HepG2 (cell line): ENCODE data around the gene ARHGEF4. TPM values are rescaled to one million over a fixed set of nuclear protein-coding genes. Genes with fewer than 3 reads are reported as not detected.

ENCODE experiments used
- BHLHE40 ChIP-seq: IDR thresholded peaks from 2 replicates; pipeline ENCODE4 v1.6.1; 2011; ENCODE audit warnings: low read length, improper control_type of control experiment
- DR1 ChIP-seq: sonication (generic); formaldehyde crosslinking; IDR thresholded peaks from 2 replicates; pipeline ENCODE4 v1.8.0; 2021; ENCODE audit warnings: mild to moderate bottlenecking, missing genetic modification reagents, inconsistent platforms
- MAFK ChIP-seq, 2 experiments: IDR thresholded peaks in 1 of 2; conservative IDR thresholded peaks in 1 of 2; 2 replicates each; pipeline ENCODE4 v1.6.1; 2011; ENCODE audit warnings: improper control_type of control experiment in 2 of 2, low read length in 2 of 2
- MED8 ChIP-seq: sonication (generic); formaldehyde crosslinking; IDR thresholded peaks from 2 replicates; pipeline ENCODE4 v1.8.1; 2023; ENCODE audit warnings: mild to moderate bottlenecking, missing genetic modification reagents; ENCODE audit not compliant: insufficient replicate concordance
- THAP11 ChIP-seq: IDR thresholded peaks from 2 replicates; pipeline ENCODE4 v1.6.1; 2016; ENCODE audit warnings: missing biosample characterization, missing genetic modification reagents
- ZBTB3 ChIP-seq: sonication (generic); formaldehyde crosslinking; IDR thresholded peaks from 2 replicates; pipeline ENCODE4 v1.4.0; 2020; ENCODE audit warnings: low read depth, mild to moderate bottlenecking, moderate library complexity, missing genetic modification reagents, borderline replicate concordance
- ZIK1 ChIP-seq: sonication (generic); formaldehyde crosslinking; IDR thresholded peaks from 2 replicates; pipeline ENCODE4 v1.5.0; 2020; ENCODE audit warnings: mild to moderate bottlenecking, low read depth, missing genetic modification reagents, borderline replicate concordance
- ZNF543 ChIP-seq: sonication (generic); formaldehyde crosslinking; IDR thresholded peaks from 2 replicates; pipeline ENCODE4 v1.4.0; 2020; ENCODE audit warnings: mild to moderate bottlenecking, missing genetic modification reagents
- ZNF557 ChIP-seq: sonication (generic); formaldehyde crosslinking; IDR thresholded peaks from 2 replicates; pipeline ENCODE4 v1.4.0; 2020; ENCODE audit warnings: missing genetic modification reagents
- polyA plus RNA-seq, 8 experiments: library from polyadenylated mRNA; depleted of rRNA in 3 of 8; stranded (reverse) in 7 of 8; unstranded in 1 of 8; fragments of >200 nt; fragmentation: Illumina TruSeq in 4 of 8; extraction: Trizol in 4 of 8; gene quantifications; 2 replicates each; pipeline versions ENCODE4 v1.2.1 to v1.2.3, GENCODE V29; 2011 to 2016; ENCODE audit warnings: low read depth in 4 of 8, missing spikeins in 1 of 8, mixed read lengths in 1 of 8; ENCODE audit not compliant: insufficient read depth in 1 of 8
- total RNA-seq, 5 experiments: library from RNA; depleted of rRNA; stranded (reverse); fragments of >200 nt; fragmentation: Illumina TruSeq; extraction: Trizol; gene quantifications; 2 replicates each; pipeline ENCODE4 v1.2.3, GENCODE V29; 2016; ENCODE audit warnings: low read depth in 1 of 5
- TF ChIP-seq, protein P1 (sequence below): sonication (generic); formaldehyde crosslinking; IDR thresholded peaks from 2 replicates; pipeline ENCODE4 v1.8.1; 2022; ENCODE audit warnings: low read depth, mild to moderate bottlenecking, missing genetic modification reagents
- TF ChIP-seq, protein P2 (sequence below): sonication (generic); formaldehyde crosslinking; IDR thresholded peaks from 2 replicates; pipeline ENCODE4 v1.9.0; 2022; ENCODE audit warnings: missing genetic modification reagents, mild to moderate bottlenecking, borderline replicate concordance
- TF ChIP-seq, protein P3 (sequence below): sonication (generic); formaldehyde crosslinking; IDR thresholded peaks from 2 replicates; pipeline ENCODE4 v1.4.0; 2020; ENCODE audit warnings: mild to moderate bottlenecking, missing genetic modification reagents, borderline replicate concordance
- TF ChIP-seq, protein P4 (sequence below): sonication (generic); formaldehyde crosslinking; IDR thresholded peaks from 2 replicates; pipeline ENCODE4 v1.8.0; 2022; ENCODE audit warnings: mild to moderate bottlenecking, missing genetic modification reagents, moderate library complexity
- TF ChIP-seq, protein P5 (sequence below): sonication (generic); formaldehyde crosslinking; IDR thresholded peaks from 2 replicates; pipeline ENCODE4 v1.8.0; 2022; ENCODE audit warnings: missing genetic modification reagents, mild to moderate bottlenecking, borderline replicate concordance
- TF ChIP-seq, protein P6 (sequence below): sonication (generic); formaldehyde crosslinking; IDR thresholded peaks from 2 replicates; pipeline ENCODE4 v1.8.1; 2023; ENCODE audit warnings: mild to moderate bottlenecking, missing genetic modification reagents

The ARHGEF4 gene
- total and polyA plus RNA-seq, 2 of the 13 experiments (the other 11 are each of a cell fraction or from before 2014, with no cell fraction given), result 0.11 to 0.13 TPM

DNA sequence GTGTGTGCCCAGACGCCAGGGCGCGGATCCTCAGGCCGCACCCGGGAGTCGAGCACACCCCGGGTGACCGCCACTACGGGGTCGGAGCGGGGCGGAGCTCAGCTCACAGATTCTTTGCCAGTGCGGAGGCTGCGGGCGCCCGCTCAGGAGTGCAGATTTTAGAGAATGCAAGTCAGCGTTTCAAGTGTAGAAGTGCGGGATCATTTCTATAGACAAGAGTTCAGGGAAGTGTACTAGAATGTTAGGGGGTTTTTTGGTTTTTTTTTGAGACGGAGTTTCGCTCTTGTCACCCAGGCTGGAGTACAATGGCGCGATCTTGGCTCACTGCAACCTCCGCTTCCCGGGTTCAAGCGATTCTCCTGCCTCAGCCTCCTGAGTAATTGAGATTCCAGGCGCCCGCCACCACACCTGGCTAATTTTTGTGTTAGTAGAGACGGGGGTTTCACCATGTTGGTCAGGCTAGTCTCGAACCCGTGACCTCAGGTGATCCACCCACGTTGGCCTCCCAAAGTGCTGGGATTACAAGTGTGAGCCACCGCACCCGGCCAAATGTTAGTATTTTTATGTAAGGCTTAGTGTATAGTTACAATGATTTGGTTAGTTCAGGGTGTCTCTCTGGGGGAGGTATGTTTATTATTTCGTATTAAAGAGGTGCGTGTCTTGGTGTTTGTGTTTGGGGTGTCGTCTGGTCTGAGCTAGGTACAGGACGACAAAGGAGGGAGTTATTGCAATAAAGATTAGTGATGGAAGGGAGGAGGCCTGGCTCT is 257.2 kb downstream of the ARHGEF4 start (continued):
- TF ChIP-seq ZBTB3 (CRISPR knock-in tag) (no peak), ZIK1 (CRISPR knock-in tag) (no peak), MAFK (conservative IDR thresholded peaks at IDR 0.05 in 1 of 2, IDR thresholded peaks at IDR 0.05 in 1 of 2; ENCODE audit: low read length in 2 of 2) (peak; percentile 55 to 75), ZNF543 (CRISPR knock-in tag) (no peak; the same call in 1 of the 2 replicates), MED8 (CRISPR knock-in tag) (no peak), BHLHE40 (no peak), ZNF557 (CRISPR knock-in tag) (0 out of 2 replicates have a peak, but pooled peaks have one; percentile 54), THAP11 (CRISPR knock-in tag) (no peak), DR1 (CRISPR knock-in tag) (no peak)
- TF ChIP-seq, protein P1, sequence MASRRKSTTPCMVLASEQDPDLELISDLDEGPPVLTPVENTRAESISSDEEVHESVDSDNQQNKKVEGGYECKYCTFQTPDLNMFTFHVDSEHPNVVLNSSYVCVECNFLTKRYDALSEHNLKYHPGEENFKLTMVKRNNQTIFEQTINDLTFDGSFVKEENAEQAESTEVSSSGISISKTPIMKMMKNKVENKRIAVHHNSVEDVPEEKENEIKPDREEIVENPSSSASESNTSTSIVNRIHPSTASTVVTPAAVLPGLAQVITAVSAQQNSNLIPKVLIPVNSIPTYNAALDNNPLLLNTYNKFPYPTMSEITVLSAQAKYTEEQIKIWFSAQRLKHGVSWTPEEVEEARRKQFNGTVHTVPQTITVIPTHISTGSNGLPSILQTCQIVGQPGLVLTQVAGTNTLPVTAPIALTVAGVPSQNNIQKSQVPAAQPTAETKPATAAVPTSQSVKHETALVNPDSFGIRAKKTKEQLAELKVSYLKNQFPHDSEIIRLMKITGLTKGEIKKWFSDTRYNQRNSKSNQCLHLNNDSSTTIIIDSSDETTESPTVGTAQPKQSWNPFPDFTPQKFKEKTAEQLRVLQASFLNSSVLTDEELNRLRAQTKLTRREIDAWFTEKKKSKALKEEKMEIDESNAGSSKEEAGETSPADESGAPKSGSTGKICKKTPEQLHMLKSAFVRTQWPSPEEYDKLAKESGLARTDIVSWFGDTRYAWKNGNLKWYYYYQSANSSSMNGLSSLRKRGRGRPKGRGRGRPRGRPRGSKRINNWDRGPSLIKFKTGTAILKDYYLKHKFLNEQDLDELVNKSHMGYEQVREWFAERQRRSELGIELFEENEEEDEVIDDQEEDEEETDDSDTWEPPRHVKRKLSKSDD (CRISPR knock-in tag), result no peak
- TF ChIP-seq, protein P2, sequence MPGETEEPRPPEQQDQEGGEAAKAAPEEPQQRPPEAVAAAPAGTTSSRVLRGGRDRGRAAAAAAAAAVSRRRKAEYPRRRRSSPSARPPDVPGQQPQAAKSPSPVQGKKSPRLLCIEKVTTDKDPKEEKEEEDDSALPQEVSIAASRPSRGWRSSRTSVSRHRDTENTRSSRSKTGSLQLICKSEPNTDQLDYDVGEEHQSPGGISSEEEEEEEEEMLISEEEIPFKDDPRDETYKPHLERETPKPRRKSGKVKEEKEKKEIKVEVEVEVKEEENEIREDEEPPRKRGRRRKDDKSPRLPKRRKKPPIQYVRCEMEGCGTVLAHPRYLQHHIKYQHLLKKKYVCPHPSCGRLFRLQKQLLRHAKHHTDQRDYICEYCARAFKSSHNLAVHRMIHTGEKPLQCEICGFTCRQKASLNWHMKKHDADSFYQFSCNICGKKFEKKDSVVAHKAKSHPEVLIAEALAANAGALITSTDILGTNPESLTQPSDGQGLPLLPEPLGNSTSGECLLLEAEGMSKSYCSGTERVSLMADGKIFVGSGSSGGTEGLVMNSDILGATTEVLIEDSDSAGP (CRISPR knock-in tag), result peak; percentile 14; the same call in 1 of the 2 replicates
- TF ChIP-seq, protein P3, sequence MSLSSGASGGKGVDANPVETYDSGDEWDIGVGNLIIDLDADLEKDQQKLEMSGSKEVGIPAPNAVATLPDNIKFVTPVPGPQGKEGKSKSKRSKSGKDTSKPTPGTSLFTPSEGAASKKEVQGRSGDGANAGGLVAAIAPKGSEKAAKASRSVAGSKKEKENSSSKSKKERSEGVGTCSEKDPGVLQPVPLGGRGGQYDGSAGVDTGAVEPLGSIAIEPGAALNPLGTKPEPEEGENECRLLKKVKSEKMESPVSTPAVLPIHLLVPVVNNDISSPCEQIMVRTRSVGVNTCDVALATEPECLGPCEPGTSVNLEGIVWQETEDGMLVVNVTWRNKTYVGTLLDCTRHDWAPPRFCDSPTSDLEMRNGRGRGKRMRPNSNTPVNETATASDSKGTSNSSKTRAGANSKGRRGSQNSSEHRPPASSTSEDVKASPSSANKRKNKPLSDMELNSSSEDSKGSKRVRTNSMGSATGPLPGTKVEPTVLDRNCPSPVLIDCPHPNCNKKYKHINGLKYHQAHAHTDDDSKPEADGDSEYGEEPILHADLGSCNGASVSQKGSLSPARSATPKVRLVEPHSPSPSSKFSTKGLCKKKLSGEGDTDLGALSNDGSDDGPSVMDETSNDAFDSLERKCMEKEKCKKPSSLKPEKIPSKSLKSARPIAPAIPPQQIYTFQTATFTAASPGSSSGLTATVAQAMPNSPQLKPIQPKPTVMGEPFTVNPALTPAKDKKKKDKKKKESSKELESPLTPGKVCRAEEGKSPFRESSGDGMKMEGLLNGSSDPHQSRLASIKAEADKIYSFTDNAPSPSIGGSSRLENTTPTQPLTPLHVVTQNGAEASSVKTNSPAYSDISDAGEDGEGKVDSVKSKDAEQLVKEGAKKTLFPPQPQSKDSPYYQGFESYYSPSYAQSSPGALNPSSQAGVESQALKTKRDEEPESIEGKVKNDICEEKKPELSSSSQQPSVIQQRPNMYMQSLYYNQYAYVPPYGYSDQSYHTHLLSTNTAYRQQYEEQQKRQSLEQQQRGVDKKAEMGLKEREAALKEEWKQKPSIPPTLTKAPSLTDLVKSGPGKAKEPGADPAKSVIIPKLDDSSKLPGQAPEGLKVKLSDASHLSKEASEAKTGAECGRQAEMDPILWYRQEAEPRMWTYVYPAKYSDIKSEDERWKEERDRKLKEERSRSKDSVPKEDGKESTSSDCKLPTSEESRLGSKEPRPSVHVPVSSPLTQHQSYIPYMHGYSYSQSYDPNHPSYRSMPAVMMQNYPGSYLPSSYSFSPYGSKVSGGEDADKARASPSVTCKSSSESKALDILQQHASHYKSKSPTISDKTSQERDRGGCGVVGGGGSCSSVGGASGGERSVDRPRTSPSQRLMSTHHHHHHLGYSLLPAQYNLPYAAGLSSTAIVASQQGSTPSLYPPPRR, result peak; percentile 25; the same call in 1 of the 2 replicates
- TF ChIP-seq, protein P4, sequence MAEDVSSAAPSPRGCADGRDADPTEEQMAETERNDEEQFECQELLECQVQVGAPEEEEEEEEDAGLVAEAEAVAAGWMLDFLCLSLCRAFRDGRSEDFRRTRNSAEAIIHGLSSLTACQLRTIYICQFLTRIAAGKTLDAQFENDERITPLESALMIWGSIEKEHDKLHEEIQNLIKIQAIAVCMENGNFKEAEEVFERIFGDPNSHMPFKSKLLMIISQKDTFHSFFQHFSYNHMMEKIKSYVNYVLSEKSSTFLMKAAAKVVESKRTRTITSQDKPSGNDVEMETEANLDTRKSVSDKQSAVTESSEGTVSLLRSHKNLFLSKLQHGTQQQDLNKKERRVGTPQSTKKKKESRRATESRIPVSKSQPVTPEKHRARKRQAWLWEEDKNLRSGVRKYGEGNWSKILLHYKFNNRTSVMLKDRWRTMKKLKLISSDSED (CRISPR knock-in tag), result no peak
- TF ChIP-seq, protein P5, sequence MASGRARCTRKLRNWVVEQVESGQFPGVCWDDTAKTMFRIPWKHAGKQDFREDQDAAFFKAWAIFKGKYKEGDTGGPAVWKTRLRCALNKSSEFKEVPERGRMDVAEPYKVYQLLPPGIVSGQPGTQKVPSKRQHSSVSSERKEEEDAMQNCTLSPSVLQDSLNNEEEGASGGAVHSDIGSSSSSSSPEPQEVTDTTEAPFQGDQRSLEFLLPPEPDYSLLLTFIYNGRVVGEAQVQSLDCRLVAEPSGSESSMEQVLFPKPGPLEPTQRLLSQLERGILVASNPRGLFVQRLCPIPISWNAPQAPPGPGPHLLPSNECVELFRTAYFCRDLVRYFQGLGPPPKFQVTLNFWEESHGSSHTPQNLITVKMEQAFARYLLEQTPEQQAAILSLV (CRISPR knock-in tag), result no peak
- TF ChIP-seq, protein P6, sequence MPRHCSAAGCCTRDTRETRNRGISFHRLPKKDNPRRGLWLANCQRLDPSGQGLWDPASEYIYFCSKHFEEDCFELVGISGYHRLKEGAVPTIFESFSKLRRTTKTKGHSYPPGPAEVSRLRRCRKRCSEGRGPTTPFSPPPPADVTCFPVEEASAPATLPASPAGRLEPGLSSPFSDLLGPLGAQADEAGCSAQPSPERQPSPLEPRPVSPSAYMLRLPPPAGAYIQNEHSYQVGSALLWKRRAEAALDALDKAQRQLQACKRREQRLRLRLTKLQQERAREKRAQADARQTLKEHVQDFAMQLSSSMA (CRISPR knock-in tag), result no peak
